NT2/D1 (cell line): ENCODE results near the gene MTMR3.

Source experiments
- DNase-seq: peaks from one replicate; pipeline ENCODE4 v3.0.0-alpha.2; 2011; ENCODE audit warnings: low read depth, low spot score
- H3K27me3 ChIP-seq: 2 replicates; pipeline ENCODE4 v1.6.0; 2011; ENCODE audit warnings: mild to moderate bottlenecking; ENCODE audit not compliant: insufficient read length, insufficient read depth
- H3K36me3 ChIP-seq: 2 replicates; pipeline ENCODE4 v1.6.1; 2011; ENCODE audit warnings: mild to moderate bottlenecking, low read length, mixed read lengths; ENCODE audit not compliant: insufficient read depth, insufficient read length
- H3K4me1 ChIP-seq: 2 replicates; pipeline ENCODE4 v1.5.1; 2011; ENCODE audit not compliant: insufficient read depth, insufficient read length
- H3K4me3 ChIP-seq: 2 replicates; pipeline ENCODE4 v1.5.1; 2011; ENCODE audit warnings: low read depth; ENCODE audit not compliant: insufficient read length
- H3K9ac ChIP-seq: 2 replicates; pipeline ENCODE4 v1.6.0; 2011; ENCODE audit warnings: low read depth; ENCODE audit not compliant: insufficient read length
- H3K9me3 ChIP-seq: 2 replicates; pipeline ENCODE4 v1.5.1; 2011; ENCODE audit warnings: mild to moderate bottlenecking, low read length; ENCODE audit not compliant: insufficient read depth
- SUZ12 ChIP-seq: IDR thresholded peaks from 2 replicates; pipeline ENCODE4 v1.6.1; 2011; ENCODE audit not compliant: insufficient read length, insufficient read depth; ENCODE audit errors: extremely low read depth
- YY1 ChIP-seq: IDR thresholded peaks from 2 replicates; pipeline ENCODE4 v1.6.1; 2011; ENCODE audit not compliant: insufficient read length, insufficient read depth
- ZNF274 ChIP-seq: IDR thresholded peaks from 2 replicates; pipeline ENCODE4 v1.6.1; 2011; ENCODE audit warnings: mild to moderate bottlenecking, low read depth, low read length

MTMR3 gene

DNA sequence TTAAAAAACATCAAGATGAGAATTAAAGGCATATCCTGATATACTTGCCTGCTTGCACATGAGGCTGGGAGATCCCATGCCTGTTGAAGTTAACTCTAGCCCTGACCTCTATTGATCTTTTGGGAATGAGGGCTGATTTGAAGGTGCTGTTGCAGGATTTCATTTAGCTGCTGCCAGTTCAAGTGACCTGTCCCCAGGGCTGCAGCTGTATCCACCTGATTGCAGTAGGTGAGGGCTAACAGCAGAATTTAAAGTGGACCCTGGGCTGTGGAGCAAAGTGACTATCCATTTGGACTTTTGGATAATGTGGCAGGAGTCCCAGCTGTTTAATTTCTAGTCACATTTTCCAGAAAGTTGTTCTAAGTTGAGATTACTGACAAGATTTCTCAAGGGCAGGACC, 146.5 kb downstream of the MTMR3 start:
- TF ChIP-seq YY1, result no peak
- no peak for TF ChIP-seq SUZ12
- no peak for TF ChIP-seq ZNF274
- Histone ChIP-seq H3K9ac (no peak overlapping the region), H3K4me3 (no peak overlapping the region), H3K4me1 (no peaks in the 10 kb centered on the region), H3K9me3 (no peaks in the 10 kb centered on the region; the same call in 1 of the 2 replicates), H3K36me3 (peaks cover 39% of the 10 kb centered on the region), H3K27me3 (no peaks in the 10 kb centered on the region)
- DNase-seq, result no peak

DNA sequence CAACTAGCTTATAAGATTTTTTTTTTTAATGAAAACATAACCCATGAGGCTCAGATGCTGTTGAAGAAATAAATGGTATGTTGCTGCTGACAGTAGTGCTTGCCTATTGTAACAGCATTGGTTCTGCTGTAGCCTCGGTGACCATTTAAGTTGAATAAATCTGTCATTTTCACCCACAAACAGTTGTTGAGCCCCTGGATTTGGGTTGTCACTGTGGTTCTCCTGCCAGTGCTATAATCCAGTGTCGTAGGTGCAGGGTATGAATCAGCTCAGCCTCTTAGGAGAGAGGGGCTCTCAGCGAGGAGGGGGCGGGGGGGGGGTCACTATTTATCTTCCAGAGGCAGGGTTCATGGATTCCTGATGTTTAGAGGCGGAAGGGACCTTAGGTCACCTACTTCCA, 147.4 kb downstream of the MTMR3 start:
- Histone ChIP-seq H3K9ac (no peak overlapping the region), H3K4me1 (no peaks in the 10 kb centered on the region), H3K27me3 (no peaks in the 10 kb centered on the region), H3K36me3 (peaks cover 31% of the 10 kb centered on the region), H3K4me3 (no peak overlapping the region), H3K9me3 (no peaks in the 10 kb centered on the region; the same call in 1 of the 2 replicates)
- no peak for DNase-seq
- TF ChIP-seq ZNF274, result no peak
- no peak for TF ChIP-seq SUZ12
- no peak for TF ChIP-seq YY1

DNA sequence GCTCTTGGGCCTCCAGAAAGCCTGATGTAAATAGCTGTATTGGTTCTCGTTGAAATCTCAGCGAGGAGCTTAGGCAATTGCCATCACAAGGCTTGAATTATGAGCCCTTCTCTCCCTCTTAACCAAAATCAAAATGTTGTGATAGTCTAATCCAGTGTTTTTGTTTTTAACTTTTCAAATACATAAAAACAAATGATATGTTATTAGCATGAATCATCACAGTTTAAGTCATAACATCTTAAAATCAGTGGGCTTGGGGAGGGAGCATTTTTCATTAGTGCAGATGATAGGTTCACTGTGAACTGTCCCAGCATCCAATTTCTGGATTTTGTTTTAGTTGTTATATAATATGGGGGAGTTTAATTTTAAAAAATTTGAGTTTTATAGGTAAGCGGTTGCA, 148.4 kb downstream of the MTMR3 start:
- Histone ChIP-seq H3K9me3 (no peaks in the 10 kb centered on the region; the same call in 1 of the 2 replicates), H3K36me3 (peaks cover 22% of the 10 kb centered on the region), H3K27me3 (no peaks in the 10 kb centered on the region), H3K4me3 (no peak overlapping the region), H3K4me1 (peaks cover 3% of the 10 kb centered on the region), H3K9ac (no peak overlapping the region)
- no peak for DNase-seq
- TF ChIP-seq ZNF274 (no peak), YY1 (no peak), SUZ12 (no peak)

DNA sequence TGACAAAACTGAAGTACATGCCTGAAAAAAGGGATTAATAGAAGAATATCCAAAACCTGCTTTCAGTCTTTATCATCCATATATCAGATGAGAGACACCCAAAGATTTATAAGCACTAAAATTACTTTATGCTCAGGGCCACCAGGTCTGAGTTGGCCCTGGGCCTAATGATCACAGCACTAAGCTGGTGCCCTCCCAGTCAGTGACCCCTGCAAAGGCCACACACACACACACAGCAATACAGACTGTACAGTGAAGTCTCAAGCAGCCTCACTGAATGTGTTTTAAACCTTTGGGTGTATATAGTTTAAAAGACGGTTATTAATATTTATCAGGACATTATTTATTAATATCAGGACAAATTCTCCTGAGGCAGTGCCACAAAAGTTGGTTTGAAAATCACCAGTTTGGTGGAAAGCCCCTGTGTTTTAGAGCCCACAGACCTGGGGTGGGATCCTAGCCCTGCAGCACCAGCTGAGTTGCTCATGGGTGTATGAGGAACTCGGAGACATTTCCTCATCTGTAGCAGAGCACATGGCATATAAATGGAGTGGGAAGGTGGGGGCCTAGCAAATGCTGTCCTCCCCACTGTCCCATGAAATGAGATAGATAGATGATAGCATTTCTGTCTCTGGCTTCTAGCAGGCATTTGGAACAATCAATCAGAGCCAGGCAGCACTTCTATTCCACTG, 148.9 kb downstream of the MTMR3 start:
- H3K4me1 ChIP-seq, result peaks cover 3% of the 10 kb centered on the region
- H3K9me3 ChIP-seq, result no peaks in the 10 kb centered on the region; the same call in 1 of the 2 replicates
- no peak for TF ChIP-seq SUZ12
- TF ChIP-seq YY1, result no peak
- TF ChIP-seq ZNF274, result no peak
- DNase-seq, result no peak
- no peak overlapping the region for H3K4me3 ChIP-seq
- peaks cover 17% of the 10 kb centered on the region for H3K36me3 ChIP-seq
- no peaks in the 10 kb centered on the region for H3K27me3 ChIP-seq
- no peak overlapping the region for H3K9ac ChIP-seq

DNA sequence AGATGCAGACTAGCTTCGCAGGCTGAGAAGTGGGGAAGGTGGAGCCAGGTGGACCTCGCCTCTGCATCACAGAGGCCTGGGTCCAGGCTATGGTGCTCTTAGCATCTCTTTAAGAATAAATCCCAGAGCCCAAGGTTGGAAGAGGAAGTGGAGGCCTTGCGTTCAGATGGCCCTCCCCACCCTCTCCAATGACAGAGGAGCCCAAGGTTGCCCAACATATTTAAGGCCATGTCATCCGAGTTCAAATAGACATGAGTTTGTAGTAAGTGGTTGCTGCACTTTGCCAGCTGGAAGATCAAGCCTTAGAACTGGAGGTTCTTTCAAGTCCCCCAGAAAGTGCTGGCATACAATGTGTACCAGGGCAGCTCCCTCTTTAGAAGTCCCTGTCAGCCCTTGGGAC, 150.2 kb downstream of the MTMR3 start:
- TF ChIP-seq SUZ12, result no peak
- no peak overlapping the region for H3K4me3 ChIP-seq
- peaks cover 7% of the 10 kb centered on the region for H3K36me3 ChIP-seq
- no peaks in the 10 kb centered on the region; the same call in 1 of the 2 replicates for H3K9me3 ChIP-seq
- H3K27me3 ChIP-seq, result no peaks in the 10 kb centered on the region
- DNase-seq, result no peak
- peaks cover 3% of the 10 kb centered on the region for H3K4me1 ChIP-seq
- no peak overlapping the region for H3K9ac ChIP-seq

DNA sequence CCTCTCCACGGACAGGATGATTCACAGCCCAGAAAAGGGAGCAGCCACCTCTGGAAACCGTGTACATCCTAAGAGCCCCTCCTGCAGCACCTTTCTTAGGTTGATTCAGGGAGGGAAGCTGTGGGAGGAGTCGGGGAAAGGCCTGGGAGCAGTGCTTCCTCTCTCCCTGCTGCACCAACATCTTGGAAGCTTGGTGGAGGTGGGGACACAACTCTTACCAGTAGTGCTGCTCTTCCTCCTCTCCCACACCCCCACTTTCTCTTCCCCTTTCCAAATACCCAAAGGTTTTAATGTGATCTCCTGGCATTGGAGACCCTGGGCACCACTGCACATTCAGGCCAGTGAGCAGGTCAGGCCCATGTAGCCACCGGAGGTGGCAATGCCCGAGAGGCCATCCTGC, 150.9 kb downstream of the MTMR3 start:
- no peak for DNase-seq
- Histone ChIP-seq H3K27me3 (no peaks in the 10 kb centered on the region), H3K36me3 (peaks cover 1% of the 10 kb centered on the region), H3K4me1 (peaks cover 3% of the 10 kb centered on the region), H3K9ac (no peak overlapping the region), H3K4me3 (no peak overlapping the region), H3K9me3 (no peaks in the 10 kb centered on the region; the same call in 1 of the 2 replicates)
- TF ChIP-seq SUZ12, result no peak
- TF ChIP-seq ZNF274, result no peak
- no peak for TF ChIP-seq YY1

DNA sequence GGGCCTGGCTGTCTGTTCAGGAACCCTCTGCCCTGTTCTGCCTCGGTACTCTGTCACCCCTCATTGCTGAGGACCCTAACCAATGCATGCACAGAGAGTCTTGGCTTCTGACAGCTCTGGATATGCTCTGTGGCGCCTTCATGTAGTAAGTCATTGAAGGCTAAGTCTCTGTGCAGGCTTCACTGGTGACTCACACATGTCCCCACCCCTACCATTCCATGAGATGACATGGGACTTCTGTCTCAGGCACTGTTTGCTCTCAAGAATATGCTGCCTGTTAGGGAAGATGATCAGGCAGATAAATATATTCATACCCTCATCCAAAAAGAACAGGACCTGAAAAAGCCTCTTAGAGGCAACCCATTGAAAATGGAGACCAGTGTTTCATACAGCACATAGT, 153.7 kb downstream of the MTMR3 start:
- no peak for TF ChIP-seq SUZ12
- no peak for TF ChIP-seq YY1
- TF ChIP-seq ZNF274, result no peak

More for the DNA sequence above, 153.7 kb downstream of the MTMR3 start:
- DNase-seq, result no peak
- Histone ChIP-seq H3K4me1 (peaks cover 3% of the 10 kb centered on the region), H3K4me3 (no peak overlapping the region), H3K36me3 (no peaks in the 10 kb centered on the region), H3K9me3 (no peaks in the 10 kb centered on the region; the same call in 1 of the 2 replicates), H3K27me3 (no peaks in the 10 kb centered on the region), H3K9ac (no peak overlapping the region)
